ENCODE measurements around the gene SMYD3. TPM values are rescaled to one million over a fixed set of nuclear protein-coding genes. Genes with fewer than 3 reads are reported as not detected.

Gene SMYD3
- total RNA-seq, 1 experiment from 2014 or later, result 35.1 TPM

GRCh38 chr1:246152986-246153431 is 354.1 kb downstream of the SMYD3 start:
- CTCF ChIA-PET, result no interaction called here
- Mint-ChIP-seq H3K36me3 (ENCODE audit: insufficient read depth, unreplicated experiment) (peaks cover 10% of the 10 kb centered on the region), H3K27me3 (ENCODE audit: unreplicated experiment) (no peaks in the 10 kb centered on the region), H3K9me3 (ENCODE audit: low read depth, unreplicated experiment) (no peaks in the 10 kb centered on the region), H3K4me3 (ENCODE audit: low read depth, unreplicated experiment) (no peak overlapping the region), H3K4me1 (ENCODE audit: low read depth, unreplicated experiment) (peaks cover 32% of the 10 kb centered on the region), H3K27ac (ENCODE audit: unreplicated experiment) (no peak overlapping the region)
- DNase-seq, result no peak
- TF ChIP-seq CTCF (IDR thresholded peaks at IDR 0.05; ENCODE audit: unreplicated experiment), result no peak
- intact Hi-C loops (cut with micrococcal nuclease; ENCODE audit: unreplicated experiment), result no loop called here
- BruUV-seq (replicated peaks), result no TSS peak

- DNase-seq, result no peak
- H3K27me3 Mint-ChIP-seq (ENCODE audit: unreplicated experiment), result no peaks in the 10 kb centered on the region
- TF ChIP-seq CTCF (IDR thresholded peaks at IDR 0.05; ENCODE audit: unreplicated experiment), result no peak
- no peaks in the 10 kb centered on the region for H3K9me3 Mint-ChIP-seq (ENCODE audit: low read depth, unreplicated experiment)
- no peak overlapping the region for H3K4me3 Mint-ChIP-seq (ENCODE audit: low read depth, unreplicated experiment)
- peaks cover 22% of the 10 kb centered on the region for H3K4me1 Mint-ChIP-seq (ENCODE audit: low read depth, unreplicated experiment)
- CTCF ChIA-PET, result no interaction called here
- BruUV-seq (replicated peaks), result no TSS peak
- H3K27ac Mint-ChIP-seq (ENCODE audit: unreplicated experiment), result no peak overlapping the region
- intact Hi-C loops (cut with micrococcal nuclease; ENCODE audit: unreplicated experiment), result no loop called here
- peaks cover 5% of the 10 kb centered on the region for H3K36me3 Mint-ChIP-seq (ENCODE audit: insufficient read depth, unreplicated experiment)
Measured at GRCh38 chr1:246151796-246152434, 355.2 kb downstream of the SMYD3 start.

GRCh38 chr1:246149543-246149942 is 357.5 kb downstream of the SMYD3 start:
- no TSS peak for BruUV-seq (replicated peaks)
- no peak for DNase-seq
- CTCF ChIA-PET, result no interaction called here
- peaks cover 12% of the 10 kb centered on the region for H3K4me1 Mint-ChIP-seq (ENCODE audit: low read depth, unreplicated experiment)
- peaks cover 5% of the 10 kb centered on the region for H3K36me3 Mint-ChIP-seq (ENCODE audit: insufficient read depth, unreplicated experiment)
- no peak for TF ChIP-seq CTCF (IDR thresholded peaks at IDR 0.05; ENCODE audit: unreplicated experiment)
- H3K27me3 Mint-ChIP-seq (ENCODE audit: unreplicated experiment), result no peaks in the 10 kb centered on the region
- H3K4me3 Mint-ChIP-seq (ENCODE audit: low read depth, unreplicated experiment), result no peak overlapping the region
- no peak overlapping the region for H3K27ac Mint-ChIP-seq (ENCODE audit: unreplicated experiment)
- H3K9me3 Mint-ChIP-seq (ENCODE audit: low read depth, unreplicated experiment), result no peaks in the 10 kb centered on the region
- intact Hi-C loops (cut with micrococcal nuclease; ENCODE audit: unreplicated experiment), result no loop called here

GRCh38 chr1:246147524-246148461 is 359.3 kb downstream of the SMYD3 start:
- intact Hi-C loops (cut with micrococcal nuclease; ENCODE audit: unreplicated experiment), result no loop called here
- TF ChIP-seq CTCF (IDR thresholded peaks at IDR 0.05; ENCODE audit: unreplicated experiment), result no peak
- Mint-ChIP-seq H3K4me1 (ENCODE audit: low read depth, unreplicated experiment) (peaks cover 3% of the 10 kb centered on the region), H3K27ac (ENCODE audit: unreplicated experiment) (no peak overlapping the region), H3K27me3 (ENCODE audit: unreplicated experiment) (no peaks in the 10 kb centered on the region), H3K36me3 (ENCODE audit: insufficient read depth, unreplicated experiment) (peaks cover 5% of the 10 kb centered on the region), H3K9me3 (ENCODE audit: low read depth, unreplicated experiment) (no peaks in the 10 kb centered on the region), H3K4me3 (ENCODE audit: low read depth, unreplicated experiment) (no peak overlapping the region)
- no peak for DNase-seq
- BruUV-seq (replicated peaks), result no TSS peak
- CTCF ChIA-PET, result no interaction called here
